Type B pancreatic cell (in vitro differentiated cells): ENCODE results near the gene CCRL2. TPM values are rescaled to one million over a fixed set of nuclear protein-coding genes. Genes with fewer than 3 reads are reported as not detected.

Experiments used
- DNase-seq: peaks from one replicate; pipeline ENCODE4 v3.0.0; 2021; ENCODE audit warnings: mixed read lengths; ENCODE audit not compliant: unreplicated experiment; ENCODE audit errors: extremely low spot score
- H3K27ac Mint-ChIP-seq: 2 replicates; pipeline ENCODE4 v1.8.0; 2021; ENCODE audit warnings: mild to moderate bottlenecking, mixed read lengths
- H3K27me3 Mint-ChIP-seq: 2 replicates; pipeline ENCODE4 v1.8.0; 2021; ENCODE audit warnings: mixed read lengths
- H3K36me3 Mint-ChIP-seq: 2 replicates; pipeline ENCODE4 v1.8.0; 2021; ENCODE audit warnings: mixed read lengths
- H3K4me1 Mint-ChIP-seq: one replicate; pipeline ENCODE4 v1.8.0; 2021; ENCODE audit warnings: mixed read lengths; ENCODE audit not compliant: unreplicated experiment
- H3K4me3 Mint-ChIP-seq: 2 replicates; pipeline ENCODE4 v1.8.0; 2021; ENCODE audit warnings: mild to moderate bottlenecking, mixed read lengths
- H3K9me3 Mint-ChIP-seq: 2 replicates; pipeline ENCODE4 v1.8.0; 2021; ENCODE audit warnings: mixed read lengths
- CTCF ChIP-seq: fragments of 200-600 bp; sonication (generic); conservative IDR thresholded peaks from 2 replicates; pipeline ENCODE4 v1.5.0; 2021; ENCODE audit warnings: antibody characterized with exemption, mild to moderate bottlenecking
- total RNA-seq: library from RNA; stranded (reverse); gene quantifications from 2 replicates; pipeline ENCODE4 v1.2.1, GENCODE V29; 2021; ENCODE audit warnings: low replicate concordance

Gene CCRL2
- total RNA-seq, 1 donor from 2014 or later = 0.34 TPM

GRCh38 chr3:46361408-46362283, 45.4 kb upstream of the CCRL2 start:
- H3K4me1 Mint-ChIP-seq = no peaks in the 10 kb centered on the region
- no peak for DNase-seq
- no peaks in the 10 kb centered on the region for H3K9me3 Mint-ChIP-seq
- H3K27ac Mint-ChIP-seq = no peak overlapping the region
- no peak for TF ChIP-seq CTCF
- no peaks in the 10 kb centered on the region for H3K36me3 Mint-ChIP-seq
- H3K27me3 Mint-ChIP-seq = peaks cover 32% of the 10 kb centered on the region
- no peak overlapping the region for H3K4me3 Mint-ChIP-seq

- Mint-ChIP-seq H3K9me3 (no peaks in the 10 kb centered on the region), H3K27ac (no peak overlapping the region), H3K27me3 (peaks cover 17% of the 10 kb centered on the region), H3K4me3 (no peak overlapping the region), H3K4me1 (no peaks in the 10 kb centered on the region), H3K36me3 (no peaks in the 10 kb centered on the region)
- no peak for TF ChIP-seq CTCF
- DNase-seq = no peak
Observed at GRCh38 chr3:46365041-46365440, 42.0 kb upstream of the CCRL2 start.

GRCh38 chr3:46365737-46366524, 41.1 kb upstream of the CCRL2 start:
- no peaks in the 10 kb centered on the region for H3K36me3 Mint-ChIP-seq
- no peak overlapping the region for H3K4me3 Mint-ChIP-seq
- DNase-seq = no peak
- no peaks in the 10 kb centered on the region for H3K9me3 Mint-ChIP-seq
- no peak overlapping the region for H3K27ac Mint-ChIP-seq
- H3K4me1 Mint-ChIP-seq = peaks cover 6% of the 10 kb centered on the region
- no peak for TF ChIP-seq CTCF
- H3K27me3 Mint-ChIP-seq = peaks cover 21% of the 10 kb centered on the region

- no peak for TF ChIP-seq CTCF
- H3K36me3 Mint-ChIP-seq = no peaks in the 10 kb centered on the region
Observed at GRCh38 chr3:46367811-46368210, 39.2 kb upstream of the CCRL2 start.

GRCh38 chr3:46368569-46368968, 38.5 kb upstream of the CCRL2 start:
- DNase-seq = no peak

More at GRCh38 chr3:46367811-46368210, 39.2 kb upstream of the CCRL2 start:
- peaks cover 27% of the 10 kb centered on the region for H3K27me3 Mint-ChIP-seq
- peaks cover 6% of the 10 kb centered on the region for H3K4me1 Mint-ChIP-seq
- DNase-seq = no peak
- H3K27ac Mint-ChIP-seq = no peak overlapping the region
- H3K9me3 Mint-ChIP-seq = no peaks in the 10 kb centered on the region
- no peak overlapping the region for H3K4me3 Mint-ChIP-seq

More at GRCh38 chr3:46368569-46368968, 38.5 kb upstream of the CCRL2 start:
- no peak overlapping the region for H3K4me3 Mint-ChIP-seq
- H3K27me3 Mint-ChIP-seq = peaks cover 35% of the 10 kb centered on the region
- peaks cover 6% of the 10 kb centered on the region for H3K4me1 Mint-ChIP-seq
- H3K9me3 Mint-ChIP-seq = no peaks in the 10 kb centered on the region
- no peaks in the 10 kb centered on the region for H3K36me3 Mint-ChIP-seq
- H3K27ac Mint-ChIP-seq = no peak overlapping the region
- peak; percentile 27 for TF ChIP-seq CTCF
